Stimulated activated CD4-positive, alpha-beta T cell treated with anti-CD3 and anti-CD28 coated beads, Interleukin-15, amount 100 ng/mL, for 48 hours (primary cell): Measurements from ENCODE around the gene MPRIP.

Experiments used
- DNase-seq, 2 donors: peaks; one replicate each; pipeline ENCODE4 v3.0.0-alpha.2; 2020; ENCODE audit warnings: low read depth in 2 of 2

Gene MPRIP

GRCh38 chr17:17109256-17109655 is 67.0 kb downstream of the MPRIP start:
- DNase-seq, result no peak

DNA sequence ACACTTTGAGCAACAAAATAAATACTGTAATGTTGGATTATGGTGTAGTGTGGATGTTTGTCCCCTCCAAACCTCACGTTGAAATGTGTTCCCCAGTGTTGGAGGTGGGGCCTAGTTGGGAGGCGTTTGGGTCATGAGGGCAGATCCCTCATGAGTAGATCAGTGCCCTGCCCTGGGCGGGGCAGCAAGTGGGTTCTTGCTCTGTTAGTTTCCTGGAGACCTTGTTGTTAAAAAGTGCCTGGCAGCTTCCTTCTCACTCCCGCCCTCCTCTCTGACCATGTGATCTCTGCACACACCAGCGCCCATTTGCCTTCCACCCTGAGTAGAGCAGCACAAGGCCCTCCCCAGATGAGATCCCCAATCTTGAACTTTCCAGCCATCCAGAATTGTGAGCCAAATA is 67.7 kb downstream of the MPRIP start:
- DNase-seq, result no peak

DNA sequence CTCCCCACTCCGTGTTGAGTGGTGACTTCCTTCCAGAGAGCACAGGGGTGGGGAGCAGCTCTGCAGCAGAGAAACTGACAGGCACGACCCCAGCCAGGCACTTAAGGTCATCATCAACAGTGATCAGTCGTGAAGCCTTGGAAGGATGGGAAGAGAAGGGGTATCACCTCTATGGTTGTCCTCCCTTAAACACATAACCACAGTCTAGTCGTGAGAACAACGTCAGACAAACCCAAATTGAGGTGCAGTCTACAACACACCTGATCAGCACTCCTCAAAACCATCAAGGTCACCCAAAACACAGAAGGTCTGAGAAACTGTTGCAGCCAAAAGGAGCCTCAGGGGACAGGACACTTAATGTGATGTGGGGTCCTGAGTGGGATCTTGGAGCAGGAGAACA is 68.3 kb downstream of the MPRIP start:
- no peak for DNase-seq

DNA sequence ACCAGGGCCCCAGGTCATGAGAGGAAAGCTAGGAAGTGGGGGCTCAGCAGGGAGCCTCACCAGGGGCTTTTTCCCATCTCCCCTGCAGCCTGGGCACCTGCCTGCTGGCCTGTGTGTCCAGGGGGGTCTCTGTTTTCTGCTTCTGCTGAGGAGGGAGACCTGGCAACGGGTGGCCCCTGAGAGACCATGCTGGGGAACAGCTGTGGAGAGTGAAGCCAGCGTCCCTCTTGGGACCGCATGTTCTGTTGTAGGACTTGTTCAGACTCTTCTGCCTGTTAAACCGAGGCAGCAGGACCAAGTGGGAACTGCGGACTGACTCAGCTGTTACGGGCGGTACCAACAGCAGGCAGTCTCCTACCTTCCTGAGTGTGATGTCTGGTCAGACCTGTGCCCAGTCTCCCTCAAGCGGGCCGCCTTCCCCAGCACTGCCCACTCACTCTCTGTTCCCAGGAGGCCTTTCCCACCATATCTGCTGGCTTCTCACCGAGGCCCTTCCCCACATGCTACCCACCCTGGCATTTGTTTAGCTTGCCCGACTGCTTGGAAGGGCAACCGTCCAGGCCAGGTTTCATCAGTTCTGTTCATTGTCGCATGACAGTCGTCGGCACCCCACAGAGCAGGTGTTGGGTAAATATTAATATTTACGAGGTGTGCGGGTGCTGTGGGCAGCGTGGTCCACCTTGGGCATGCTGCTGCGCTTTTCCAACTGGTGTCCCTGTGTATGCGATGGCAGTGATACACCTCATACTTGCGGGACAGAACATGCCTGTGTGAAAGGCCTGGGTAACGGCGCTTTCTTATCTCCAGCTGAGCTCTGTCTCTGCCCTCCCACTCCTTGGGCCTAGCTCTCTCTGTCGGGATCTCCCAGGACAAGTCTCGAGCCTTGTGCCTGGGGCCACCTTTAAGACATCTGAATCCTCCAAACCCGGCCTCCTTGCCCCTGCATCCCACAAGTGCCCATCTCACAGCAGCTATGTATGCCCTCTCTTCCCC is 69.4 kb downstream of the MPRIP start:
- DNase-seq, result no peak

DNA sequence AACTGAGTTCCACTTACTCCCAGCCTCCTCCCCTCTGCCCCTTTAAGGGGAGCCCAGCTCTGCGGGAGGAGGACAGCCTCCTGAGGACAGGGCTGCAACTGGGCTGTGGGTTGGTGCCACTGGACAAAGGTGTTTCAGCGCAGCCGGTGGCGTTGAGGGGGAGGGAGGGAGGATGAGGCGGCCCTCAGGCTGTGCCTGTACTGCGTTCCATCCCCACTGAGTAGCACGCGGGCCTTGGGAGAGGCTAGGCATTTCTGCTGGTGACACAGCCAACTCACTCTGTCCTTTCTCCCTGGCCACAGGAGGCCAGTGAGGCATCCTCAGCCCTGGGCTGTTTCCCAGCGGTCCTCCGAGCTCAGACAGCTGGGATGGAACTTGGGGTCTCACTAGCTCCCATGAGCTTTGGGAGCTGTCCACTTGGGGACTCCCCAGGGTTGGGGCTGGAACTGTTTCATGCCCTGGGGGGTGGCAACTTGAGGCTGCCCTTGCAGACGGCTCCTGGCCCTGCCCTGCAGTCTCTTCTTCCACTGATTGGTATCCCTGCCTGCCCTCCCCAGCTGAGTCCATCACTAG is 70.5 kb downstream of the MPRIP start:
- no peak for DNase-seq

DNA sequence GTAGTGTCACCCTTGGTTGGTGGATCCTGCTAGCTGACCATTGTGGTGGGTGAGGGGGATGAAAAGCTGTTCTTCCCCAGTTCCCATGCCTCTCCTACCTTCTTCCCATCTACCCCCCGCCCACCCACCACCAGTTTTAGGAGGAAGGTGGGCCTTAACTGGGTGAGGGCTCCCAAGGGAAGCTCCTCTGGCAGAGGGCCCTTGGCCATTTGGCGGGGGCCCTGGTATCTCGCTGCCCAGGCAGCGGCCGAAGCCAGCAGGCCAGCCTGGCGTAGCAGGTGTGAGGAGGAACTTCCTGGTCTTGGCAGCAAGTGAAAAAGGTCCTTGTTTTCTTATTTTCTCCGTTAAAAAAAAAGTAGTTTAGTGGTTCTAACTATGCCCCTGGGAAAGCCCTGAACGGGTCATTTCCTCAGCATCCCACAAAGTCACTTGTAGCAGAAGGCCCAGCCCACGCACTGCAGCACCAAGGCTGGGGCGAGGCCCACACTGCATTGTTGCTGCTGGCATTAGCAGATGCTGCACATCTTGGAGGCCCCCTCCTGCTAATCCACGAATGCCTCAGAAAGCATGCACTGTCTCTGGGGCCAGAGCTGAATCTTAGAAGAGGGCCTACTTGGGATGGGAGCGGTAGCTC is 72.5 kb downstream of the MPRIP start:
- DNase-seq, result peak in 1 of 2 donors; percentile 30

GRCh38 chr17:17115620-17116019 is 73.4 kb downstream of the MPRIP start:
- no peak for DNase-seq

- no peak for DNase-seq
Measured at GRCh38 chr17:17116406-17116805, 74.1 kb downstream of the MPRIP start.

DNA sequence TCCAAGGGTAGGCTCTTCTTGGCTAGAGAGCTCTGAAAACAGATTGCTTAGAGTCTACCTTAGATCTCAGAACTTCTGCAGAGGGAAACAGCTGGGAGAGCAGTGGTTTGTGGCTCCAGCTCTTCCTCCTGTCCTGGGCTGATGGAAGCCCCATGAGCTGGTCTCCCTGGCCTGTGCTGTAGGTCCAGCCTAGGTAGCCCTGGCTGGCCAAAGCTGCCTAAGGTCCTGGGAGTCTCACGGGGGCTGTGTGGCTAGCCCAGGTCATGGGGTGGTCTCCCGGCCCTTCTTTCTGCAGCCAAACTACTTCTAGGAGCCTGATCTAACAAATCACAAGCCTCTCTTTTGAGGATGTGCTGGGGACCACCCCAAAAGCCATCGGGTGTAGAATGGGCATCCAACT is 75.7 kb downstream of the MPRIP start:
- DNase-seq, result no peak

- no peak for DNase-seq
Measured at GRCh38 chr17:17118399-17118798, 76.1 kb downstream of the MPRIP start.

GRCh38 chr17:17119106-17119505 is 76.8 kb downstream of the MPRIP start:
- no peak for DNase-seq

DNA sequence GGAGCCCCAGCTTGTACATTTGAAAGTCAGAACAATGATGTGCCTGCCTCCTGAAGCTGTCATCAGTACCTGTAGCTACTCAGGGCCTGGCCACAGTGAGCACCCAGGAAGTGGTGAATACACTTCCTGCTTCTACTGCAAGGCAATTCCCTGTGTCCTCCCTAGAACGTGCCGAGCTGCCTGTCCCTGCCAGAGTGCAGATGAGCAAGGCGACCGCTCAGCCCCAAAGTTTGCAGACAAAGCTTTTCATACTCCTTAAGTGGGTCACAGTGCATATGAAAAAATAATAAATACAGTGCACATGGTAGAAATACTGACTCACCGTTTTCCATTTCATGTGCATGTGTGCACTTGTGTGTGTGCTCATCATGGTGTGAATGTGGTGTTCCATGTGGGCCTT is 77.3 kb downstream of the MPRIP start:
- peak; percentile 47 to 50 for DNase-seq

- DNase-seq, result no peak
Measured at GRCh38 chr17:17120294-17120693, 78.0 kb downstream of the MPRIP start.

DNA sequence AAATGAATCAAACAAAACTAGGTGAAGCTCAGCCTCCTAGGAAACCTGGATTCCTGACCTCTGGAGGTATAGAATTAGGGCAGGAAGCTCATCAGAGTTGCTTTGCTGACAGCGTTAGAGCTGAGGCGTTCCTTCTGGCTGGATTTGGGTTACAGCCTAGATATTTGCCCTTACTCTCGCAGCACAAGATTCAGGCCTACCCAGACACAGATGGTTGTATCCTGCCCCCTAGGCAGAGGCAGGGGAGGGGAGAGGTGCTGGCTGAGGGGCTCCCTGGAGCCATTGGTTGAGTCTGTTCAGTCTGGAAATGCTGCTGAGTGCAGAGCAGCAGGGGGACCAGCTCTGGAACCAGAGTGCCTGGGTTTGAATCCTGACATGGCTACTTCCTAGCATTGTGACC is 78.4 kb downstream of the MPRIP start:
- DNase-seq, result no peak

DNA sequence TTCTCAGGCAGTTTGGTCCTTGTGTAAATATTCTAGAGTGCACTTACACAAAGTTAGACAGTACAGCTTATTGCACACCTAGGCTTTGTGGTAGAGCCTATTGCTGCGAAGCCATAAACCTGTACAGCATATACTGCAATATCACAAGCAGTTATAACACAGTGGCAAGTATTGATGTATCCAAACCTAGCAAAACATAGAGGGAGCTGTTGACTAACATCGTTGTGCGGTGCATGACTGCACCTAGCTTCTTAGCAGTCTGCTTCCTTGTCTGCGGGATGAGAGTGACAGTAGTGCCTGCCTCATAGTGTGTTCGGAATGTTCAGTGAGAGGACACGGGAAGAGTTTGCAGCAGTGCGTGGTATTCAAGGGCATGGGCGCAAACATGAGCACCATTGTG is 78.9 kb downstream of the MPRIP start:
- no peak for DNase-seq

GRCh38 chr17:17122781-17123483 is 80.7 kb downstream of the MPRIP start:
- no peak for DNase-seq

DNA sequence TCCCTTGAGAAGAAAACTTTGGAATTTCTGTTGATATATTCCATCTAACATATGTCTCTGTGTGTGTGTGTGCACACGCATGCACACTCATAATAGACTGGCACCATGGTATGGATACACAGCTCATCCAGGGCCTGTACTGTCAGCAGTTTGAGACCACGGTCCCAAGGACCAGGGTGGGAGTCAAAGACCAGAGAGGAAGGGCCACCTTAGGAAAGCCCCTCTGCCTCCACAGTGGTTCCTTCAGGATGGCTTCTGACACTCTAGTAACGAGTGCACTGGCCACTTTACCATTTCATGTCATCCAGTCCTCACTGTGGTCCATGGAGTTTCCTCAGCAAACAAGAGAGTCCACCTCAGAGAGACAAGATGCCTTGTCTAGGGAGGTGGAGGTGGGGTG is 82.1 kb downstream of the MPRIP start:
- DNase-seq, result no peak

DNA sequence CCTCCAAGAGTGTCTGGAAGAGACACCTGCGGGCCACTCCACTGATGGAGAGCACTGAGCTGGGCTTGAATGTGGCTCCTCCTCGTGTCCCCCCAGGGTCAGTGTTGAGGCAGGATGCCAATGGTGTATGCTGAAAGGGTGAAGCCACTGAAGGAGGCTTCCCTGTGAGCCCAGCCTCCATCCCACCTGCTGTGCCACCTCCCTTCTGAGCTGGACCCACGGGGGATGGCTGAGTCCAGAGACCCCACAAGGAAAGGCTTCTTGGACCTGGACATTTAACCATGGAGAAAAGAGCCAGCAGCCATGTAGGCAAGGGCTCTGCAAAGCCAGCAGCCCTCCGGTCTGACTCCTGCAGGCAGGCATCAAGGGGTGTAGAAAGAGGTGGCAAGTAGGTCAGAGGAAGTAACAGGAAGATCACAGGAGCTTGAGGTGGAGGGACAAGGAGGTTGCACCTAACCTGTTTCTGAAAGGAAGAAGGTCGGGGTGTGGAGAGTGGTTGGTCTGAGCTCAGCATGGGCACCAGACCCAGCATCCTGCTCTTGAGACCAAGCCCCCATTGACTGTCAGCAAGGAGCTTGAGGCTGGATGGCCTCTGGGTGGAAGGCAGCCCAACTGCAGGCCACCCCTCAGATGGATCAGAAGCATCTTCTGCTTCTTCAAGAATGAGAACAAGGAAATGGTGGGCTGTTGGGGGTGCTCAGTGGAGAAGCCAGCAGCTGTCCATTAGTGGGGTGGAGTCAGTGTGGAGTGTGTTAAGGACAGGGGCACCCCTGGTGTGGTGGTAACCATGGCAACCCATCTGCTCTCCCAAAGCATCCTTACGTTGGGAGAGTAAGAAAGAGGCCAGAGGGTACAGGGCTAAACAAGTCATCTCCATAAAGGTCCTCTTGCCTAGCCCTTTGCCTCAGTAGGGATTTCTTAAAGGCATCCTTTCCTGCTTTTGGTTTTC is 83.2 kb downstream of the MPRIP start:
- DNase-seq, result no peak

- no peak for DNase-seq
Measured at GRCh38 chr17:17126131-17127110, 84.2 kb downstream of the MPRIP start.

- DNase-seq, result no peak
Measured at GRCh38 chr17:17127156-17127555, 84.9 kb downstream of the MPRIP start.
